ENCODE results near the gene SST.

DNA sequence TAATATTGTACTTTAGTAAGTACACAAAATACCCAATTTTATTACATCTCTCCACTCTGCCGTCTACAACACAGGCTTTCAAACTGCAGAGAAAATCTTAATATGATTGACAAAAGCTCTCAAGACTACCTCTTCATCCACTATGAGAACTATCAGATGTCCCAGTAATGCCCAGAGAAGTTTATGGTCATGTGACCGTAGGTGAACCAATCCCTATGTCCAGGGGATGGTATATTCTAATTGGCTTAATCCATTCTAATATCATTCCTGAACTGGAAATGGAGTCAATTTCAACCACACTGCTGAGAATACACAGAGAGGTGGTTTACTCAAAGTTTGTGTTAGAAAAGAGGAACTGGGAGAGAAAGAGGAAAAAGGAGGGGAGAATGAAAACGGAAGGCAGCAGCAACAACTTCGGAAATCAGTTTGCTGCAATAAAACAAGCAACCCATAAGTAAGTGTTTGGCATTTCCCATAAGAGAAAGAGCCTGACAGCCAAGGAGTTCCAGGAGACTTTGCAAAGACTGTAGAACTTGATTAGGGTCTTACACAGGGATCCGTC lies 7.3 kb downstream of the SST start:
- TF ChIP-seq, protein P1, sequence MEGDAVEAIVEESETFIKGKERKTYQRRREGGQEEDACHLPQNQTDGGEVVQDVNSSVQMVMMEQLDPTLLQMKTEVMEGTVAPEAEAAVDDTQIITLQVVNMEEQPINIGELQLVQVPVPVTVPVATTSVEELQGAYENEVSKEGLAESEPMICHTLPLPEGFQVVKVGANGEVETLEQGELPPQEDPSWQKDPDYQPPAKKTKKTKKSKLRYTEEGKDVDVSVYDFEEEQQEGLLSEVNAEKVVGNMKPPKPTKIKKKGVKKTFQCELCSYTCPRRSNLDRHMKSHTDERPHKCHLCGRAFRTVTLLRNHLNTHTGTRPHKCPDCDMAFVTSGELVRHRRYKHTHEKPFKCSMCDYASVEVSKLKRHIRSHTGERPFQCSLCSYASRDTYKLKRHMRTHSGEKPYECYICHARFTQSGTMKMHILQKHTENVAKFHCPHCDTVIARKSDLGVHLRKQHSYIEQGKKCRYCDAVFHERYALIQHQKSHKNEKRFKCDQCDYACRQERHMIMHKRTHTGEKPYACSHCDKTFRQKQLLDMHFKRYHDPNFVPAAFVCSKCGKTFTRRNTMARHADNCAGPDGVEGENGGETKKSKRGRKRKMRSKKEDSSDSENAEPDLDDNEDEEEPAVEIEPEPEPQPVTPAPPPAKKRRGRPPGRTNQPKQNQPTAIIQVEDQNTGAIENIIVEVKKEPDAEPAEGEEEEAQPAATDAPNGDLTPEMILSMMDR (IDR thresholded peaks at IDR 0.05), result no peak
- TF ChIP-seq POLR2A (IDR thresholded peaks at IDR 0.05), result no peak
- no peak for TF ChIP-seq EP300 (IDR thresholded peaks at IDR 0.05)
- no peak for TF ChIP-seq POLR2AphosphoS5 (IDR thresholded peaks at IDR 0.05)

Measured in stomach (tissue), 4 donors.